HFF-Myc (cell line): ENCODE data around the gene FOXL1.
"Not testable (repeated sequence)": the region's sequence is repeated elsewhere in the genome, so short reads cannot be mapped to it uniquely, and the experiment has no call there.

Experiments used
- DNase-seq: peaks from one replicate; pipeline ENCODE4 v3.0.0-alpha.2; 2011; ENCODE audit warnings: low read depth; ENCODE audit errors: extremely low read depth
- H3K4me3 ChIP-seq: replicated peaks from 2 replicates; pipeline ENCODE4 v1.5.1; 2011; ENCODE audit warnings: low read depth, mild to moderate bottlenecking, control low read depth, low read length
- CTCF ChIP-seq: IDR thresholded peaks from 2 replicates; pipeline ENCODE4 v1.5.1; 2012; ENCODE audit warnings: mild to moderate bottlenecking, low read depth, low read length, control low read depth; ENCODE audit errors: missing control alignments

Gene FOXL1

GRCh38 chr16:86587487-86587886 lies 9.1 kb downstream of the FOXL1 start:
- no peak for DNase-seq
- TF ChIP-seq CTCF: no peak
- H3K4me3 ChIP-seq: no peak overlapping the region

DNA sequence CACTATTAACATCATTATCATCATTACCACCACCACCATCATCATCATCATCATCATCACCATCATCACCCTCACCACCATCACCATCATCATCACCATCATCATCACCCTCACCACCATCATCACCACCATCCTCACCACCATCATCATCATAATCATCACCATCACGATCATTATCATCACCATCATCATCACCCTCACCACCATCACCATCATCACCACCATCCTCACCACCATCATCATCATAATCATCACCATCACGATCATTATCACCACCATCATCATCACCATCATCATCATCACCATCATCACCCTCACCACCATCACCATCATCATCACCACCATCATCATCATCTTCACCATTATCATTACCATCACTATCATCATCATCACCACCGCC lies 9.6 kb downstream of the FOXL1 start:
- DNase-seq: not testable (repeated sequence)

DNA sequence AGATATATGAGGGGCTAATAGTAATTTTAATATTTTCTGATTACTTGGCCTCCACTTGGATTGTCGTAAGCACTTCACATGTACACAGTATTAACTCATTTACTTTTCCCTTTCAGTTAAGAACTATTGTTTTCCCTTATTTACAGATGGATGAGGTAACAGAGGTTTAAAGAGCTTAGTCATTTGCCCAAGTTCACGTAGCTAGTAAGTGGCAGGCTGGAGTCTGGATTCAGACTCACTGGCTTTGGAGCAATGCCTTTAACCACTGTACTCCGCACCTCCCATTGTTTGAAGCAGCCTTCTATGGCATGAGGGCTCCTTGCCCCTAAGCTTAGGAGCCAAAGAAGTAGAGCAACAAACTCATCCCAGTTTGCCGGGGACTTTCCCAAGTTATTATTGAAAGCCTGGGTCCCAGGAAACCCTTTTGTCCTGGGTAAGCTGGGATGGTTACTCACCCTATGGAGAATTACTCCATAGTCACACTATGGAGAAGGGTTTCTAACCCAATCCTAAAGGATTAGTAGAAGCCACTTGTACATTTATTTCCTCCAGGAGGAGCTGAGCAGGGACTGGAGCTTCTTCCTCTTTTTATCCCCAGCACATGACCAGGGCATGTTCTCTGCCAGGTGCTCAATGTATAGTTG lies 12.3 kb downstream of the FOXL1 start:
- no peak for DNase-seq
- no peak overlapping the region for H3K4me3 ChIP-seq

More for the DNA sequence above, 9.6 kb downstream of the FOXL1 start:
- not testable (repeated sequence) for H3K4me3 ChIP-seq

GRCh38 chr16:86591270-86591669 lies 12.9 kb downstream of the FOXL1 start:
- no peak for TF ChIP-seq CTCF
- no peak overlapping the region for H3K4me3 ChIP-seq
- no peak for DNase-seq

More for the DNA sequence above, 12.3 kb downstream of the FOXL1 start:
- TF ChIP-seq CTCF: no peak

DNA sequence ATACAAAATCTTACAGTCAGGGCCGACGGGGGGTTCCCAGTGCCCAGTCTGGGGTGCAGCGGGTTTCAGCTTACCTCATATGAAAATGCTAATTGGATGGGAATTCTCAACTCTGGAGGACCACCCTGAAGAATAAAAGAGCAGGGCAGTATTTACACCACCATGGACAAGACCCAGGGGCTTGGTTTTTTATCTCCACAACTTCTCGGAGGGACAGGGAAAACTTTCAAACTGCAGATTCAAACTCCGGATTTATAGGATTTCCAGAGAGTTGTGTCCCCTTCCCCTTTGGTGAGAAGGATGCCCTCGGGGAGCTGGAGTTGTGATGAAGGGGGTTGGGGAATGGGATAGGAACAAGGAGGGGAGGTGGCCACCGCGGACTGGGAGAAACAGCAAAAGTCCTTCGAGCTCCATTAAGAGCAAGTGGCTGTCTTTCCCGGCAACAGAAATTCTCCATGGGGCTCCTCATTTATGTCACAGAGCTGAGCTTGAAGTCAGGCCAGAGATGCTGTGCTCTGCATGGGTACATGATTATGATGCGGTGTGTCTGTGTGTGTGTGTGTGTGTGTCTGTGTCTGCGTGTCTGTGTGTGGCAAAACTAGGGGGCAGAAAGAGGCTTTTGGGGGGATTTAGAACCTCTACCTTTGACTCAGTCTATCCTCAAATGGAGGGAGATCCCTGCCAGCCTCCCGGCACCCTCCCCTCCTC lies 15.7 kb downstream of the FOXL1 start:
- no peak for TF ChIP-seq CTCF
- DNase-seq: no peak
- H3K4me3 ChIP-seq: no peak overlapping the region

DNA sequence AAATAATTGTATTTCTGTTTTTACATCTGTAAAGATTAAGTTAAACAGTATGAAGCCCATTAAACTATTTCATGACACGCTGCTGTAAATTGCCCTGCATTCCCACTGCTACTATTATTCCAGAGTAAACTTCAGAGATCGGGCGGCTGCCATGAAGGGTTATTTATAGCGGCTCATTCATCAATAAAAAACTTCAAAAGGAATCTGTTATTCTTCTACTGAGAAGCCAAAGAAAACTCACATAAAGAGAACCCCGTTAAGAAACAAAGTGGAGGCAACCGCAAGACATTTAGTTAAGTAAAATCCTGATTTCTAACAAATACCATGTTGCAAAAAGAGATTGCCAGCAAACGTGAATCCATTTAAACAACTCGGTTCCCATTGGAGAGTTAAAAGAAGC lies 16.4 kb downstream of the FOXL1 start:
- no peak for DNase-seq
- H3K4me3 ChIP-seq: no peak overlapping the region
- TF ChIP-seq CTCF: no peak

- H3K4me3 ChIP-seq: no peak overlapping the region
- TF ChIP-seq CTCF: no peak
- DNase-seq: no peak
Measured at GRCh38 chr16:86595983-86596605, 17.7 kb downstream of the FOXL1 start.
